Measurements from ENCODE around the gene RRBP1.

DNA sequence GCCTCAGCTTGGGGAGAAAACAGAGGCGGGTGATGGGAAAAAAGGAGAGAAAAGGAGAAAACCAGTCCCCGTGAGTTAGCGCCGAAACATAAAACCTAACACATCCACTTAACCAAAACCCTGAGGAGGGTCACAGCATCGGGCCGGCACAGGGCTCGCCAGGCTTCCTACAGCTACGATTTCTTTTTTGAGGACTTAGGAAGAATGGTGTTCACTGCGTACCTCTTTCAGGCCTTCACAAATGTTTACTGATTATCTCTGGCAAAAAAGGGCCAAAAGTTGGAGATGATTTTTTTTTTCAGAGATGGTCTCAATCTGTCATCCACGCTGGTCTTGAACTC is 63.4 kb downstream of the RRBP1 start:
- TF ChIP-seq, protein P1, sequence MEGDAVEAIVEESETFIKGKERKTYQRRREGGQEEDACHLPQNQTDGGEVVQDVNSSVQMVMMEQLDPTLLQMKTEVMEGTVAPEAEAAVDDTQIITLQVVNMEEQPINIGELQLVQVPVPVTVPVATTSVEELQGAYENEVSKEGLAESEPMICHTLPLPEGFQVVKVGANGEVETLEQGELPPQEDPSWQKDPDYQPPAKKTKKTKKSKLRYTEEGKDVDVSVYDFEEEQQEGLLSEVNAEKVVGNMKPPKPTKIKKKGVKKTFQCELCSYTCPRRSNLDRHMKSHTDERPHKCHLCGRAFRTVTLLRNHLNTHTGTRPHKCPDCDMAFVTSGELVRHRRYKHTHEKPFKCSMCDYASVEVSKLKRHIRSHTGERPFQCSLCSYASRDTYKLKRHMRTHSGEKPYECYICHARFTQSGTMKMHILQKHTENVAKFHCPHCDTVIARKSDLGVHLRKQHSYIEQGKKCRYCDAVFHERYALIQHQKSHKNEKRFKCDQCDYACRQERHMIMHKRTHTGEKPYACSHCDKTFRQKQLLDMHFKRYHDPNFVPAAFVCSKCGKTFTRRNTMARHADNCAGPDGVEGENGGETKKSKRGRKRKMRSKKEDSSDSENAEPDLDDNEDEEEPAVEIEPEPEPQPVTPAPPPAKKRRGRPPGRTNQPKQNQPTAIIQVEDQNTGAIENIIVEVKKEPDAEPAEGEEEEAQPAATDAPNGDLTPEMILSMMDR (IDR thresholded peaks at IDR 0.05; ENCODE audit: insufficient read depth, low read length) = no peak
- TF ChIP-seq, protein P2, sequence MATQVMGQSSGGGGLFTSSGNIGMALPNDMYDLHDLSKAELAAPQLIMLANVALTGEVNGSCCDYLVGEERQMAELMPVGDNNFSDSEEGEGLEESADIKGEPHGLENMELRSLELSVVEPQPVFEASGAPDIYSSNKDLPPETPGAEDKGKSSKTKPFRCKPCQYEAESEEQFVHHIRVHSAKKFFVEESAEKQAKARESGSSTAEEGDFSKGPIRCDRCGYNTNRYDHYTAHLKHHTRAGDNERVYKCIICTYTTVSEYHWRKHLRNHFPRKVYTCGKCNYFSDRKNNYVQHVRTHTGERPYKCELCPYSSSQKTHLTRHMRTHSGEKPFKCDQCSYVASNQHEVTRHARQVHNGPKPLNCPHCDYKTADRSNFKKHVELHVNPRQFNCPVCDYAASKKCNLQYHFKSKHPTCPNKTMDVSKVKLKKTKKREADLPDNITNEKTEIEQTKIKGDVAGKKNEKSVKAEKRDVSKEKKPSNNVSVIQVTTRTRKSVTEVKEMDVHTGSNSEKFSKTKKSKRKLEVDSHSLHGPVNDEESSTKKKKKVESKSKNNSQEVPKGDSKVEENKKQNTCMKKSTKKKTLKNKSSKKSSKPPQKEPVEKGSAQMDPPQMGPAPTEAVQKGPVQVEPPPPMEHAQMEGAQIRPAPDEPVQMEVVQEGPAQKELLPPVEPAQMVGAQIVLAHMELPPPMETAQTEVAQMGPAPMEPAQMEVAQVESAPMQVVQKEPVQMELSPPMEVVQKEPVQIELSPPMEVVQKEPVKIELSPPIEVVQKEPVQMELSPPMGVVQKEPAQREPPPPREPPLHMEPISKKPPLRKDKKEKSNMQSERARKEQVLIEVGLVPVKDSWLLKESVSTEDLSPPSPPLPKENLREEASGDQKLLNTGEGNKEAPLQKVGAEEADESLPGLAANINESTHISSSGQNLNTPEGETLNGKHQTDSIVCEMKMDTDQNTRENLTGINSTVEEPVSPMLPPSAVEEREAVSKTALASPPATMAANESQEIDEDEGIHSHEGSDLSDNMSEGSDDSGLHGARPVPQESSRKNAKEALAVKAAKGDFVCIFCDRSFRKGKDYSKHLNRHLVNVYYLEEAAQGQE (IDR thresholded peaks at IDR 0.05; ENCODE audit: insufficient replicate concordance, low read depth) = no peak
- TF ChIP-seq GABPA (IDR thresholded peaks at IDR 0.05; ENCODE audit: low read depth) (no peak), POLR2AphosphoS5 (IDR thresholded peaks at IDR 0.05; ENCODE audit: low read depth) (no peak)

All from HL-60 (cell line).